ENCODE measurements around the gene SLC44A4.
"Not testable (repeated sequence)": the region's sequence is repeated elsewhere in the genome, so short reads cannot be mapped to it uniquely, and the experiment has no call there.

The SLC44A4 gene

GRCh38 chr6:31858707-31859106 lies 20.1 kb downstream of the SLC44A4 start:
- Histone ChIP-seq H4K20me1 (ENCODE audit: insufficient read depth) (no peaks in the 10 kb centered on the region), H3K4me1 (ENCODE audit: low read depth, poor library complexity, severe bottlenecking) (peaks cover 10% of the 10 kb centered on the region), H2AFZ (ENCODE audit: low read depth) (no peak overlapping the region), H3K36me3 (ENCODE audit: insufficient read depth) (no peaks in the 10 kb centered on the region), H3K4me3 (IDR thresholded peaks at IDR 0.05; ENCODE audit: insufficient read depth, low read depth, low read length) (no peak overlapping the region), H3K27me3 (ENCODE audit: insufficient read depth, low read depth) (no peaks in the 10 kb centered on the region), H3K4me2 (no peak overlapping the region), H3K27ac (no peak overlapping the region), H3K9ac (no peak overlapping the region), H3K79me2 (ENCODE audit: insufficient read depth, low read depth) (no peaks in the 10 kb centered on the region)
- no peak for TF ChIP-seq CTCF (conservative IDR thresholded peaks at IDR 0.05; ENCODE audit: low read depth, low read length)

GRCh38 chr6:31857774-31858173 lies 21.0 kb downstream of the SLC44A4 start:
- H3K27me3 ChIP-seq (ENCODE audit: insufficient read depth, low read depth); H3K9ac ChIP-seq; H3K27ac ChIP-seq; H3K79me2 ChIP-seq (ENCODE audit: insufficient read depth, low read depth); H3K4me2 ChIP-seq; H2AFZ ChIP-seq (ENCODE audit: low read depth); H3K4me1 ChIP-seq (ENCODE audit: low read depth, poor library complexity, severe bottlenecking); H3K36me3 ChIP-seq (ENCODE audit: insufficient read depth); H4K20me1 ChIP-seq (ENCODE audit: insufficient read depth); H3K4me3 ChIP-seq (IDR thresholded peaks at IDR 0.05; ENCODE audit: insufficient read depth, low read depth, low read length): not testable (repeated sequence)

- not testable (repeated sequence) for H3K4me1 ChIP-seq (ENCODE audit: low read depth, poor library complexity, severe bottlenecking); H3K27ac ChIP-seq; H4K20me1 ChIP-seq (ENCODE audit: insufficient read depth); H3K36me3 ChIP-seq (ENCODE audit: insufficient read depth); H3K4me2 ChIP-seq; H3K79me2 ChIP-seq (ENCODE audit: insufficient read depth, low read depth); H3K27me3 ChIP-seq (ENCODE audit: insufficient read depth, low read depth); H3K9ac ChIP-seq; H2AFZ ChIP-seq (ENCODE audit: low read depth); H3K4me3 ChIP-seq (IDR thresholded peaks at IDR 0.05; ENCODE audit: insufficient read depth, low read depth, low read length)
Measured at GRCh38 chr6:31851980-31852718, 26.6 kb downstream of the SLC44A4 start.

GRCh38 chr6:31851485-31851832 lies 27.3 kb downstream of the SLC44A4 start:
- no peaks in the 10 kb centered on the region for H3K36me3 ChIP-seq (ENCODE audit: insufficient read depth)
- H3K4me1 ChIP-seq (ENCODE audit: low read depth, poor library complexity, severe bottlenecking) = no peaks in the 10 kb centered on the region
- no peaks in the 10 kb centered on the region for H3K27me3 ChIP-seq (ENCODE audit: insufficient read depth, low read depth)
- TF ChIP-seq CTCF (conservative IDR thresholded peaks at IDR 0.05; ENCODE audit: low read depth, low read length) = no peak
- no peaks in the 10 kb centered on the region for H4K20me1 ChIP-seq (ENCODE audit: insufficient read depth)
- H3K27ac ChIP-seq = no peak overlapping the region
- no peak overlapping the region for H3K4me3 ChIP-seq (IDR thresholded peaks at IDR 0.05; ENCODE audit: insufficient read depth, low read depth, low read length)
- no peak overlapping the region for H3K4me2 ChIP-seq
- H3K79me2 ChIP-seq (ENCODE audit: insufficient read depth, low read depth) = no peaks in the 10 kb centered on the region
- no peak overlapping the region for H3K9ac ChIP-seq
- H2AFZ ChIP-seq (ENCODE audit: low read depth) = no peak overlapping the region

GRCh38 chr6:31850765-31851484 lies 27.9 kb downstream of the SLC44A4 start:
- no peak for TF ChIP-seq CTCF (conservative IDR thresholded peaks at IDR 0.05; ENCODE audit: low read depth, low read length)
- no peaks in the 10 kb centered on the region for H3K36me3 ChIP-seq (ENCODE audit: insufficient read depth)
- no peak overlapping the region for H3K4me3 ChIP-seq (IDR thresholded peaks at IDR 0.05; ENCODE audit: insufficient read depth, low read depth, low read length)
- no peaks in the 10 kb centered on the region for H3K27me3 ChIP-seq (ENCODE audit: insufficient read depth, low read depth)
- H4K20me1 ChIP-seq (ENCODE audit: insufficient read depth) = no peaks in the 10 kb centered on the region
- no peak overlapping the region for H2AFZ ChIP-seq (ENCODE audit: low read depth)
- H3K4me2 ChIP-seq = no peak overlapping the region
- H3K27ac ChIP-seq = no peak overlapping the region
- no peaks in the 10 kb centered on the region for H3K4me1 ChIP-seq (ENCODE audit: low read depth, poor library complexity, severe bottlenecking)
- no peak overlapping the region for H3K9ac ChIP-seq
- H3K79me2 ChIP-seq (ENCODE audit: insufficient read depth, low read depth) = no peaks in the 10 kb centered on the region
